ENCODE results near the gene GALNT18. TPM values are rescaled to one million over a fixed set of nuclear protein-coding genes. Genes with fewer than 3 reads are reported as not detected.

GALNT18 gene
- total RNA-seq, 1 donor from 2014 or later = 22.1 TPM

- intact Hi-C loops (cut with DNase I) = no loop called here
- Histone ChIP-seq H3K27me3 (no peaks in the 10 kb centered on the region), H3K9me3 (no peaks in the 10 kb centered on the region), H3K36me3 (no peaks in the 10 kb centered on the region), H3K4me3 (no peak overlapping the region), H3K4me1 (no peaks in the 10 kb centered on the region), H3K27ac (no peak overlapping the region)
- TF ChIP-seq POLR2AphosphoS5 (IDR thresholded peaks at IDR 0.05; ENCODE audit: insufficient read depth in 1 of 2, low read depth in 1 of 2) = no peak
- TF ChIP-seq CTCF (IDR thresholded peaks at IDR 0.05) = no peak
- TF ChIP-seq POLR2A (IDR thresholded peaks at IDR 0.05) = no peak
- DNase-seq (ENCODE audit: extremely low spot score in 2 of 2) = peak; percentile 32 to 40
Observed at GRCh38 chr11:11374358-11375148, 247.3 kb downstream of the GALNT18 start.

DNA sequence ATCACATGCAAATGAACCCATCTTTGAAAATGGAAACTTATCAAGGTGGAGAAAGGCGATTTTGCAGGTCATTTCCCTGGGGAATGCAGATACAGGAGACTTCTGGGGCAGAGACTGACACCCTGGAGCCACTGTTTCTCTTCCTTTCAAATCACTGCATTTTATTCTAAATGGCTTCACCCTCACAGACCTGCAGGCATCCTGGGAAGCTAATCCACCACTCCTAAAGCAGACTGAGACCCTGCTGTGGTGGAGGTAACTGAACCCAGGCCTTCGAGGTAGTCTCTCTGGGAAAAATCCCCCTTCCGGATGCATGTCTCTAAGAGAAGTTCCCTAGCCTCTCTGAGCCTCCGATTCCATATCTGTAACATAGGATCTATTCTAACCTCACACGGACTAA is 247.9 kb downstream of the GALNT18 start:
- Histone ChIP-seq H3K4me3 (no peak overlapping the region), H3K9me3 (no peaks in the 10 kb centered on the region), H3K4me1 (no peaks in the 10 kb centered on the region), H3K36me3 (no peaks in the 10 kb centered on the region), H3K27ac (no peak overlapping the region), H3K27me3 (no peaks in the 10 kb centered on the region)
- DNase-seq (ENCODE audit: extremely low spot score in 2 of 2) = peak; percentile 10 to 52
- TF ChIP-seq POLR2AphosphoS5 (IDR thresholded peaks at IDR 0.05; ENCODE audit: insufficient read depth in 1 of 2, low read depth in 1 of 2) (no peak), POLR2A (IDR thresholded peaks at IDR 0.05) (no peak), CTCF (IDR thresholded peaks at IDR 0.05) (no peak)
- intact Hi-C loops (cut with DNase I) = no loop called here

GRCh38 chr11:11372461-11372860 is 249.3 kb downstream of the GALNT18 start:
- Histone ChIP-seq H3K27me3 (no peaks in the 10 kb centered on the region), H3K9me3 (no peaks in the 10 kb centered on the region), H3K27ac (no peak overlapping the region), H3K4me3 (no peak overlapping the region), H3K36me3 (no peaks in the 10 kb centered on the region), H3K4me1 (no peaks in the 10 kb centered on the region)
- DNase-seq (ENCODE audit: extremely low spot score in 2 of 2) = peak in 1 of 2 donors; percentile 91
- intact Hi-C loops (cut with DNase I) = no loop called here
- TF ChIP-seq POLR2A (IDR thresholded peaks at IDR 0.05) (no peak), POLR2AphosphoS5 (IDR thresholded peaks at IDR 0.05; ENCODE audit: insufficient read depth in 1 of 2, low read depth in 1 of 2) (no peak), CTCF (IDR thresholded peaks at IDR 0.05) (no peak)

DNA sequence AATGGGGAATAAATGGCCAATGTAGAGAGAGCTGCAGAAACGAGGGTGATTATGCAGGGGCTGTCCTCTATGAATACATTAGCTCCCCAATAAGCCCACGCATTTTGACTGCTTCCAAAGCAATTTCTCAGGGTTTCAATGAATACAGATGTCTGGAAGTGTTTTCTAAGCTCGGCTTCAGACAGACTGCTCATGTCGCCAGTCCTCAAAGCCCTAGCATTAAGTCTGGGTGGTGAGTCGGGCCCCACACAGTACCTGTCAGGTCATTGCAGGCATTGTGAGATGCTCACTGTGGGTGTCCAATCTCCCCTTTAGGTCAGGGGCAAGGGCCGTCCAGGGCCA is 250.9 kb downstream of the GALNT18 start:
- intact Hi-C loops (cut with DNase I) = no loop called here

More for the DNA sequence above, 250.9 kb downstream of the GALNT18 start:
- no peaks in the 10 kb centered on the region for H3K9me3 ChIP-seq
- no peak overlapping the region for H3K4me3 ChIP-seq
- no peaks in the 10 kb centered on the region for H3K27me3 ChIP-seq
- no peaks in the 10 kb centered on the region for H3K36me3 ChIP-seq
- H3K4me1 ChIP-seq = no peaks in the 10 kb centered on the region
- DNase-seq (ENCODE audit: extremely low spot score in 2 of 2) = peak in 1 of 2 donors; percentile 49
- no peak overlapping the region for H3K27ac ChIP-seq
- no peak for TF ChIP-seq POLR2AphosphoS5 (IDR thresholded peaks at IDR 0.05; ENCODE audit: insufficient read depth in 1 of 2, low read depth in 1 of 2)
- TF ChIP-seq CTCF (IDR thresholded peaks at IDR 0.05) = no peak
- TF ChIP-seq POLR2A (IDR thresholded peaks at IDR 0.05) = no peak
